ENCODE results near the gene GRAP2. TPM values are rescaled to one million over a fixed set of nuclear protein-coding genes. Genes with fewer than 3 reads are reported as not detected.

The GRAP2 gene
- total RNA-seq, 1 donor from 2014 or later, result not detected

- no peak for FAIRE-seq
- no peak for TF ChIP-seq CTCF (IDR thresholded peaks at IDR 0.05; ENCODE audit: insufficient read depth, low read length, severe bottlenecking)
- no peak for DNase-seq (ENCODE audit: low read depth)
Observed at GRCh38 chr22:39958009-39958711, 57.3 kb downstream of the GRAP2 start.

GRCh38 chr22:39958949-39959639 lies 58.2 kb downstream of the GRAP2 start:
- H3K4me3 ChIP-seq (ENCODE audit: low read depth, low read length), result no peak overlapping the region
- DNase-seq (ENCODE audit: low read depth) (no peak), FAIRE-seq (no peak)
- no peaks in the 10 kb centered on the region for H3K27me3 ChIP-seq (ENCODE audit: control insufficient read depth, insufficient read depth, low read length)
- TF ChIP-seq CTCF (IDR thresholded peaks at IDR 0.05; ENCODE audit: insufficient read depth, low read length, severe bottlenecking), result no peak
- no peaks in the 10 kb centered on the region for H3K36me3 ChIP-seq (ENCODE audit: control insufficient read depth, insufficient read depth, low read length)

More at GRCh38 chr22:39958009-39958711, 57.3 kb downstream of the GRAP2 start:
- H3K27me3 ChIP-seq (ENCODE audit: control insufficient read depth, insufficient read depth, low read length), result no peaks in the 10 kb centered on the region
- H3K4me3 ChIP-seq (ENCODE audit: low read depth, low read length), result no peak overlapping the region
- no peaks in the 10 kb centered on the region for H3K36me3 ChIP-seq (ENCODE audit: control insufficient read depth, insufficient read depth, low read length)

- peak; percentile 47 for TF ChIP-seq CTCF (IDR thresholded peaks at IDR 0.05; ENCODE audit: insufficient read depth, low read length, severe bottlenecking)
- H3K27me3 ChIP-seq (ENCODE audit: control insufficient read depth, insufficient read depth, low read length), result no peaks in the 10 kb centered on the region
- DNase-seq (ENCODE audit: low read depth), result peak; percentile 56
- no peak for FAIRE-seq
- no peaks in the 10 kb centered on the region for H3K36me3 ChIP-seq (ENCODE audit: control insufficient read depth, insufficient read depth, low read length)
- no peak within 1 kb of the TSS for H3K4me3 ChIP-seq (ENCODE audit: low read depth, low read length)
Observed at GRCh38 chr22:39959640-39960447, 59.0 kb downstream of the GRAP2 start, which contains the start of gene TMA7B. TMA7B (plus strand) TSS chr22:39960397; CDS start chr22:39964375, 3,978 bp downstream.

- Histone ChIP-seq H3K4me3 (ENCODE audit: low read depth, low read length) (no peak overlapping the region), H3K27me3 (ENCODE audit: control insufficient read depth, insufficient read depth, low read length) (no peaks in the 10 kb centered on the region), H3K36me3 (ENCODE audit: control insufficient read depth, insufficient read depth, low read length) (no peaks in the 10 kb centered on the region)
- FAIRE-seq (no peak), DNase-seq (ENCODE audit: low read depth) (peak; percentile 80)
- TF ChIP-seq CTCF (IDR thresholded peaks at IDR 0.05; ENCODE audit: insufficient read depth, low read length, severe bottlenecking), result no peak
Observed at GRCh38 chr22:39960791-39961746, 60.2 kb downstream of the GRAP2 start.

GRCh38 chr22:39962071-39962470 lies 61.2 kb downstream of the GRAP2 start:
- Histone ChIP-seq H3K27me3 (ENCODE audit: control insufficient read depth, insufficient read depth, low read length) (no peaks in the 10 kb centered on the region), H3K4me3 (ENCODE audit: low read depth, low read length) (no peak overlapping the region), H3K36me3 (ENCODE audit: control insufficient read depth, insufficient read depth, low read length) (no peaks in the 10 kb centered on the region)
- DNase-seq (ENCODE audit: low read depth) (no peak), FAIRE-seq (no peak)
- no peak for TF ChIP-seq CTCF (IDR thresholded peaks at IDR 0.05; ENCODE audit: insufficient read depth, low read length, severe bottlenecking)
